Fibroblast of lung (primary cell): Measurements from ENCODE around the gene XIRP2. TPM values are rescaled to one million over a fixed set of nuclear protein-coding genes. Genes with fewer than 3 reads are reported as not detected.

Source experiments
- DNase-seq, 2 donors: peaks; one replicate each; pipeline versions ENCODE4 v3.0.0 to v3.0.0-alpha.2; 2010; ENCODE audit warnings: low read depth in 2 of 2
- H2AFZ ChIP-seq: 2 replicates; pipeline ENCODE4 v1.5.1; 2012; ENCODE audit warnings: low read length, control low read depth, inconsistent platforms
- H3K27ac ChIP-seq: 2 replicates; pipeline ENCODE4 v1.5.1; 2011; ENCODE audit warnings: low read length, control low read depth; ENCODE audit not compliant: insufficient read depth
- H3K27me3 ChIP-seq: 2 replicates; pipeline ENCODE4 v1.5.1; 2011; ENCODE audit warnings: mild to moderate bottlenecking, low read length; ENCODE audit not compliant: control insufficient read depth, insufficient read depth
- H3K36me3 ChIP-seq: 2 replicates; pipeline ENCODE4 v1.5.1; 2011; ENCODE audit warnings: low read length; ENCODE audit not compliant: control insufficient read depth, insufficient read depth
- H3K4me1 ChIP-seq: 2 replicates; pipeline ENCODE4 v1.5.1; 2011; ENCODE audit warnings: low read length; ENCODE audit not compliant: control insufficient read depth, insufficient read depth; ENCODE audit errors: extremely low read depth
- H3K4me2 ChIP-seq: 2 replicates; pipeline ENCODE4 v1.5.1; 2011; ENCODE audit warnings: low read length, control low read depth; ENCODE audit not compliant: insufficient read depth; ENCODE audit errors: extremely low read depth
- H3K4me3 ChIP-seq, 4 experiments: fragments of 200-600 bp in 1 of 4; sonication (generic) in 1 of 4; replicated peaks in 1 of 4; 2 replicates each; pipeline ENCODE4 v1.5.1; 2011 to 2016; ENCODE audit warnings: low read length in 4 of 4, low read depth in 3 of 4, mild to moderate bottlenecking in 3 of 4, control low read depth in 2 of 4, inconsistent platforms in 1 of 4, mixed read lengths in 1 of 4; ENCODE audit not compliant: insufficient read depth in 1 of 4; ENCODE audit errors: control extremely low read depth in 1 of 4
- H3K79me2 ChIP-seq: 2 replicates; pipeline ENCODE4 v1.5.1; 2012; ENCODE audit warnings: mild to moderate bottlenecking, low read length, inconsistent platforms; ENCODE audit not compliant: control insufficient read depth, insufficient read depth
- H3K9ac ChIP-seq: 2 replicates; pipeline ENCODE4 v1.5.1; 2011; ENCODE audit warnings: mild to moderate bottlenecking, low read length, control low read depth; ENCODE audit not compliant: insufficient read depth
- H3K9me3 ChIP-seq: 2 replicates; pipeline ENCODE4 v1.5.1; 2012; ENCODE audit warnings: low read depth, low read length; ENCODE audit not compliant: control insufficient read depth, insufficient read depth
- H4K20me1 ChIP-seq: 2 replicates; pipeline ENCODE4 v1.5.1; 2011; ENCODE audit warnings: low read length; ENCODE audit not compliant: control insufficient read depth, insufficient read depth; ENCODE audit errors: extremely low read depth
- CTCF ChIP-seq, 2 donors: IDR thresholded peaks in 1 of 2; conservative IDR thresholded peaks in 1 of 2; 1 replicate in 1 of 2; 2 replicates in 1 of 2; pipeline ENCODE4 v1.5.1; 2011 to 2012; ENCODE audit warnings: low read length in 2 of 2, control low read depth in 1 of 2, inconsistent platforms in 1 of 2, low read depth in 1 of 2, mild to moderate bottlenecking in 1 of 2
- EZH2 ChIP-seq: IDR thresholded peaks from 2 replicates; pipeline ENCODE4 v1.5.1; 2012; ENCODE audit warnings: low read length, control low read depth, mild to moderate bottlenecking; ENCODE audit errors: missing control alignments
- polyA plus RNA-seq, 2 donors: library from polyadenylated mRNA; depleted of rRNA in 1 of 2; stranded (reverse) in 1 of 2; unstranded in 1 of 2; fragments of >200 nt; gene quantifications; 2 replicates each; pipeline ENCODE4 v1.2.1, GENCODE V29; 2011 to 2012; ENCODE audit warnings: missing spikeins in 1 of 2
- total RNA-seq: library from RNA; depleted of rRNA; stranded (reverse); fragments of >200 nt; gene quantifications from 2 replicates; pipeline ENCODE4 v1.2.1, GENCODE V29; 2014

Gene XIRP2
- total and polyA plus RNA-seq, 2 donors (not counting 1 experiment from before 2014, with no cell fraction given), result 1.1 to 2.0 TPM

GRCh38 chr2:166900700-166901099 is 12.4 kb downstream of the XIRP2 start:
- H3K9me3 ChIP-seq, result no peaks in the 10 kb centered on the region
- H3K79me2 ChIP-seq, result no peaks in the 10 kb centered on the region
- no peak overlapping the region for H3K9ac ChIP-seq
- peak; percentile 17 to 49 for DNase-seq
- TF ChIP-seq CTCF (conservative IDR thresholded peaks at IDR 0.05 in 1 of 2, IDR thresholded peaks at IDR 0.05 in 1 of 2; ENCODE audit: low read depth in 1 of 2, low read length in 2 of 2), result peak in 1 of 2 donors; percentile 39
- no peak for TF ChIP-seq EZH2
- no peaks in the 10 kb centered on the region for H3K4me1 ChIP-seq
- no peak overlapping the region for H2AFZ ChIP-seq
- H3K4me3 ChIP-seq, result no peak overlapping the region
- no peak overlapping the region for H3K4me2 ChIP-seq
- no peaks in the 10 kb centered on the region for H4K20me1 ChIP-seq
- H3K36me3 ChIP-seq, result no peaks in the 10 kb centered on the region
- no peak overlapping the region for H3K27ac ChIP-seq
- H3K27me3 ChIP-seq, result no peaks in the 10 kb centered on the region

- peak in 1 of 2 donors; percentile 11 for DNase-seq
- TF ChIP-seq EZH2 (no peak), CTCF (conservative IDR thresholded peaks at IDR 0.05 in 1 of 2, IDR thresholded peaks at IDR 0.05 in 1 of 2; ENCODE audit: low read depth in 1 of 2, low read length in 2 of 2) (no peak)
- no peak overlapping the region for H3K9ac ChIP-seq
- H3K4me1 ChIP-seq, result no peaks in the 10 kb centered on the region
- no peaks in the 10 kb centered on the region for H3K79me2 ChIP-seq
- no peak overlapping the region for H3K4me3 ChIP-seq
- no peaks in the 10 kb centered on the region for H3K36me3 ChIP-seq
- H2AFZ ChIP-seq, result no peak overlapping the region
- H3K27ac ChIP-seq, result no peak overlapping the region
- H3K9me3 ChIP-seq, result no peaks in the 10 kb centered on the region
- H4K20me1 ChIP-seq, result no peaks in the 10 kb centered on the region
- H3K27me3 ChIP-seq, result no peaks in the 10 kb centered on the region
- H3K4me2 ChIP-seq, result no peak overlapping the region
These were observed 13.1 kb downstream of the XIRP2 start for GRCh38 chr2:166901336-166901735.

- Histone ChIP-seq H3K4me3 (no peak overlapping the region), H3K4me2 (no peak overlapping the region)
- DNase-seq, result peak in 1 of 2 donors; percentile 12
These were observed 28.7 kb downstream of the XIRP2 start for GRCh38 chr2:166916987-166917386.

More at GRCh38 chr2:166916987-166917386, 28.7 kb downstream of the XIRP2 start:
- H3K36me3 ChIP-seq, result no peaks in the 10 kb centered on the region
- no peaks in the 10 kb centered on the region for H4K20me1 ChIP-seq
- H3K27ac ChIP-seq, result no peak overlapping the region
- no peak overlapping the region for H3K9ac ChIP-seq
- H2AFZ ChIP-seq, result no peak overlapping the region
- no peaks in the 10 kb centered on the region for H3K9me3 ChIP-seq
- TF ChIP-seq CTCF (conservative IDR thresholded peaks at IDR 0.05 in 1 of 2, IDR thresholded peaks at IDR 0.05 in 1 of 2; ENCODE audit: low read depth in 1 of 2, low read length in 2 of 2) (peak in 1 of 2 donors; percentile 11), EZH2 (no peak)
- no peaks in the 10 kb centered on the region for H3K27me3 ChIP-seq
- no peaks in the 10 kb centered on the region for H3K79me2 ChIP-seq
- no peaks in the 10 kb centered on the region for H3K4me1 ChIP-seq
